H1 (cell line): ENCODE data around the gene TLR10. TPM values are rescaled to one million over a fixed set of nuclear protein-coding genes. Genes with fewer than 3 reads are reported as not detected.

Source experiments
- CTCF ChIA-PET: fragments of 300-600 bp; sonication (Branson Sonifier 250); formaldehyde crosslinking; loops from one replicate; lab custom pipeline; 2021; ENCODE audit not compliant: partially characterized antibody; lab: Charles Lee
- POLR2A ChIA-PET: fragments of 300-600 bp; sonication (Branson Sonifier 250); formaldehyde crosslinking; loops from one replicate; lab custom pipeline; 2021; ENCODE audit warnings: inconsistent platforms; ENCODE audit not compliant: partially characterized antibody; lab: Charles Lee
- DNase-seq, 2 experiments: peaks; one replicate each; pipeline versions ENCODE4 v3.0.0 to v3.0.0-alpha.2; 2010 to 2022; ENCODE audit warnings: low spot score in 2 of 2, low read depth in 1 of 2, mixed read lengths in 1 of 2
- FAIRE-seq: peaks from 2 replicates; lab custom pipeline; 2011; peaks lifted over from hg19 to GRCh38; lab: Jason Lieb, UNC
- H2AFZ ChIP-seq: 2 replicates; pipeline ENCODE4 v1.8.1; 2012; ENCODE audit warnings: low read length, inconsistent platforms
- H2AK5ac ChIP-seq: 2 replicates; pipeline ENCODE4 v1.6.1; 2013; ENCODE audit warnings: low read depth, low read length
- H2BK120ac ChIP-seq: replicated peaks from 2 replicates; pipeline ENCODE3; 2013; ENCODE audit warnings: low read depth, low read length, inconsistent platforms
- H2BK12ac ChIP-seq: 2 replicates; pipeline ENCODE4 v1.6.1; 2013; ENCODE audit warnings: low read depth, low read length
- H2BK15ac ChIP-seq: 2 replicates; pipeline ENCODE4 v1.6.1; 2013; ENCODE audit warnings: low read length
- H2BK20ac ChIP-seq: 2 replicates; pipeline ENCODE4 v1.6.1; 2013; ENCODE audit warnings: low read length
- H2BK5ac ChIP-seq: 2 replicates; pipeline ENCODE4 v1.6.1; 2013; ENCODE audit warnings: low read depth, low read length
- H3K14ac ChIP-seq: 2 replicates; pipeline ENCODE4 v1.6.1; 2013; ENCODE audit warnings: inconsistent platforms; ENCODE audit not compliant: insufficient read length
- H3K18ac ChIP-seq: 2 replicates; pipeline ENCODE4 v1.6.1; 2013; ENCODE audit warnings: low read length; ENCODE audit errors: extremely low read depth
- H3K23ac ChIP-seq: 2 replicates; pipeline ENCODE4 v1.6.1; 2013; ENCODE audit warnings: inconsistent platforms; ENCODE audit not compliant: insufficient read length
- H3K23me2 ChIP-seq: 2 replicates; pipeline ENCODE4 v1.6.1; 2013; ENCODE audit warnings: low read depth, low read length
- H3K27ac ChIP-seq: 2 replicates; pipeline ENCODE4 v1.6.1; 2011; ENCODE audit warnings: low read depth, low read length, inconsistent platforms
- H3K27me3 ChIP-seq, 4 experiments: replicated peaks in 1 of 4; 1 replicate in 1 of 4; 2 replicates in 3 of 4; pipeline versions ENCODE4 v1.6.1 to v1.8.1; 2011 to 2013; ENCODE audit warnings: low read length in 3 of 4, mild to moderate bottlenecking in 3 of 4, inconsistent platforms in 2 of 4, mixed read lengths in 2 of 4, moderate library complexity in 1 of 4; ENCODE audit not compliant: control insufficient read depth in 3 of 4, insufficient read depth in 3 of 4; ENCODE audit errors: extremely low read depth in 1 of 4
- H3K36me3 ChIP-seq, 4 experiments: 2 replicates each; pipeline versions ENCODE4 v1.6.1 to v1.8.1; 2011 to 2013; ENCODE audit warnings: mild to moderate bottlenecking in 4 of 4, low read length in 3 of 4, moderate library complexity in 2 of 4, control low read depth in 1 of 4, inconsistent platforms in 1 of 4; ENCODE audit not compliant: insufficient read depth in 4 of 4, control insufficient read depth in 2 of 4
- H3K4ac ChIP-seq: replicated peaks from 2 replicates; pipeline ENCODE3; 2013; ENCODE audit warnings: low read length, low read depth, mixed read lengths, inconsistent platforms; ENCODE audit not compliant: insufficient read length
- H3K4me1 ChIP-seq, 4 experiments: replicated peaks in 1 of 4; 1 replicate in 1 of 4; 2 replicates in 3 of 4; pipeline versions ENCODE4 v1.6.1 to v1.8.1; 2011 to 2013; ENCODE audit warnings: low read length in 3 of 4, inconsistent platforms in 2 of 4, mixed read lengths in 1 of 4; ENCODE audit not compliant: insufficient read depth in 4 of 4, control insufficient read depth in 3 of 4
- H3K4me2 ChIP-seq, 2 experiments: 2 replicates each; pipeline versions ENCODE4 v1.6.1 to v1.8.1; 2011 to 2013; ENCODE audit warnings: low read depth in 2 of 2, low read length in 2 of 2, control low read depth in 1 of 2, inconsistent platforms in 1 of 2, mild to moderate bottlenecking in 1 of 2; ENCODE audit not compliant: insufficient read depth in 1 of 2
- H3K4me3 ChIP-seq, 4 experiments: fragments of 200-600, 300-600 bp in 1 of 4; sonication (generic), shearing (Covaris generic), sonication (Bioruptor Twin) in 1 of 4; 2 replicates each; pipeline versions ENCODE4 v1.5.1 to v1.8.1; 2011 to 2016; ENCODE audit warnings: low read length in 4 of 4, low read depth in 3 of 4, control low read depth in 2 of 4, inconsistent platforms in 2 of 4, mild to moderate bottlenecking in 2 of 4, mixed read lengths in 1 of 4, moderate library complexity in 1 of 4; ENCODE audit not compliant: insufficient read depth in 2 of 4; ENCODE audit errors: extremely low read depth in 1 of 4
- H3K56ac ChIP-seq: replicated peaks from 2 replicates; pipeline ENCODE3; 2013; ENCODE audit warnings: low read depth, mild to moderate bottlenecking, mixed read lengths, low read length, inconsistent platforms; ENCODE audit not compliant: insufficient read length
- H3K79me1 ChIP-seq: 2 replicates; pipeline ENCODE4 v1.6.1; 2013; ENCODE audit warnings: low read depth, low read length, control low read depth
- H3K79me2 ChIP-seq, 2 experiments: 2 replicates each; pipeline versions ENCODE4 v1.6.1 to v1.8.1; 2012 to 2013; ENCODE audit warnings: low read length in 2 of 2, mild to moderate bottlenecking in 2 of 2, inconsistent platforms in 1 of 2; ENCODE audit not compliant: insufficient read depth in 2 of 2, control insufficient read depth in 1 of 2
- H3K9ac ChIP-seq, 4 experiments: replicated peaks in 1 of 4; 1 replicate in 1 of 4; 2 replicates in 3 of 4; pipeline versions ENCODE4 v1.6.1 to v1.8.1; 2011 to 2013; ENCODE audit warnings: low read depth in 3 of 4, low read length in 3 of 4, control low read depth in 2 of 4, mild to moderate bottlenecking in 2 of 4, moderate library complexity in 2 of 4, inconsistent platforms in 1 of 4; ENCODE audit errors: extremely low read depth in 1 of 4
- H3K9me3 ChIP-seq, 2 experiments: 2 replicates each; pipeline versions ENCODE4 v1.6.1 to v1.8.1; 2012 to 2013; ENCODE audit warnings: mild to moderate bottlenecking in 2 of 2, moderate library complexity in 2 of 2, control low read depth in 1 of 2, inconsistent platforms in 1 of 2, low read depth in 1 of 2, low read length in 1 of 2, mixed read lengths in 1 of 2; ENCODE audit not compliant: insufficient read depth in 2 of 2
- H4K20me1 ChIP-seq, 2 experiments: replicated peaks in 1 of 2; 2 replicates each; pipeline versions ENCODE3 to v1.8.1; 2011 to 2013; ENCODE audit warnings: inconsistent platforms in 2 of 2, low read length in 2 of 2, mild to moderate bottlenecking in 1 of 2; ENCODE audit not compliant: insufficient read depth in 2 of 2, control insufficient read depth in 1 of 2
- H4K5ac ChIP-seq: 2 replicates; pipeline ENCODE4 v1.6.1; 2013; ENCODE audit warnings: low read length, low read depth, mixed read lengths, inconsistent platforms; ENCODE audit not compliant: insufficient read length
- H4K8ac ChIP-seq: 2 replicates; pipeline ENCODE4 v1.8.0; 2013; ENCODE audit warnings: mild to moderate bottlenecking, moderate library complexity, low read length, inconsistent platforms; ENCODE audit not compliant: insufficient read depth; ENCODE audit errors: extremely low read depth
- H4K91ac ChIP-seq: replicated peaks from 2 replicates; pipeline ENCODE3; 2013; ENCODE audit warnings: low read length, mixed read lengths, inconsistent platforms; ENCODE audit not compliant: insufficient read length
- CEBPB ChIP-seq: IDR thresholded peaks from 2 replicates; pipeline ENCODE4 v1.6.1; 2012; ENCODE audit warnings: low read depth, low read length
- FOSL1 ChIP-seq: IDR thresholded peaks from 2 replicates; pipeline ENCODE4 v1.6.1; 2011; ENCODE audit warnings: mild to moderate bottlenecking, low read depth, low read length, moderate library complexity; ENCODE audit not compliant: insufficient read depth
- GTF2F1 ChIP-seq: IDR thresholded peaks from 2 replicates; pipeline ENCODE4 v1.6.1; 2012; ENCODE audit warnings: low read depth, low read length, improper control_type of control experiment, borderline replicate concordance
- JUN ChIP-seq: IDR thresholded peaks from 2 replicates; pipeline ENCODE4 v1.6.1; 2011; ENCODE audit warnings: low read depth, mild to moderate bottlenecking, improper control_type of control experiment, low read length
- JUND ChIP-seq: IDR thresholded peaks from 2 replicates; pipeline ENCODE4 v1.6.1; 2011; ENCODE audit warnings: mild to moderate bottlenecking, improper control_type of control experiment, low read length
- MAFK ChIP-seq: IDR thresholded peaks from 2 replicates; pipeline ENCODE4 v1.6.1; 2012; ENCODE audit warnings: low read depth, mild to moderate bottlenecking, improper control_type of control experiment, low read length
- NANOG ChIP-seq: IDR thresholded peaks from 2 replicates; pipeline ENCODE4 v1.6.1; 2011; ENCODE audit warnings: low read length, low read depth, mild to moderate bottlenecking, inconsistent platforms; ENCODE audit not compliant: insufficient read depth, poor library complexity, severe bottlenecking
- RNF2 ChIP-seq: fragments of 200-900, 300-1000 bp; sonication (generic); IDR thresholded peaks from 2 replicates; pipeline ENCODE4 v1.7.1; 2016; ENCODE audit warnings: borderline replicate concordance, low read depth, mild to moderate bottlenecking, antibody characterized with exemption, low read length; ENCODE audit not compliant: poor library complexity, severe bottlenecking; ENCODE audit errors: missing control alignments
- SIX5 ChIP-seq: IDR thresholded peaks from 2 replicates; pipeline ENCODE4 v1.6.1; 2011; ENCODE audit warnings: mild to moderate bottlenecking, low read depth, low read length
- SP2 ChIP-seq: IDR thresholded peaks from 2 replicates; pipeline ENCODE4 v1.6.1; 2012; ENCODE audit warnings: mild to moderate bottlenecking, low read length, inconsistent platforms
- WGBS, 2 experiments: shearing (Covaris generic) in 1 of 2; methylation state at CpG; one replicate each; pipeline versions ENCODE4 v1.1.6 to v1.1.7; 2013 to 2015; ENCODE audit warnings: low lambda C conversion rate in 2 of 2, mixed read lengths in 2 of 2, inconsistent platforms in 1 of 2, low coverage in 1 of 2, missing lambda C conversion rate in 1 of 2; ENCODE audit not compliant: insufficient replicate concordance in 2 of 2, insufficient coverage in 1 of 2, insufficient read length in 1 of 2; ENCODE audit errors: extremely low coverage in 1 of 2, missing lambda C conversion rate in 1 of 2; 5-methylcytosine and 5-hydroxymethylcytosine counted together
- polyA plus RNA-seq, 7 experiments: library from polyadenylated mRNA; depleted of rRNA in 3 of 7; stranded (reverse) in 5 of 7; unstranded in 2 of 7; fragments of >200 nt in 5 of 7; fragments of 200-250 nt in 2 of 7; gene quantifications; 1 replicate in 5 of 7; 2 replicates in 1 of 7; 4 replicates in 1 of 7; pipeline versions ENCODE4 v1.2.1 to v1.2.3, GENCODE V29; 2011 to 2013; ENCODE audit warnings: missing spikeins in 2 of 7, mixed read lengths in 2 of 7
- total RNA-seq: library from RNA; stranded (reverse); fragmentation: NEBNext Ultra II Directional; extraction: Animal tissue kit (Norgen Biotek cat#: 25700); gene quantifications from 2 replicates; pipeline ENCODE4 v1.2.1, GENCODE V29; 2021

Gene TLR10
- total and polyA plus RNA-seq, 2 of the 8 experiments (the other 6 are each of a cell fraction or from before 2014, with no cell fraction given) = not detected

GRCh38 chr4:38779790-38780189, 3.0 kb downstream of the TLR10 start:
- H2BK12ac ChIP-seq = no peak overlapping the region
- H3K36me3 ChIP-seq = no peaks in the 10 kb centered on the region
- H4K8ac ChIP-seq = no peak overlapping the region
- no peak overlapping the region for H3K9ac ChIP-seq
- no peaks in the 10 kb centered on the region for H3K79me1 ChIP-seq
- no peak overlapping the region for H3K4ac ChIP-seq
- ChIA-PET CTCF (interaction anchor here (6.3 to 8.5 kb wide), 2 partner anchors 11 to 19 kb away, joined by 77 to 136 read pairs; no protein-coding TSS in a partner anchor), POLR2A (no interaction called here)
- DNase-seq (no peak), FAIRE-seq (no peak)
- no peak overlapping the region for H3K27ac ChIP-seq
- H2BK120ac ChIP-seq = no peak overlapping the region
- no peak overlapping the region for H3K4me2 ChIP-seq
- H3K27me3 ChIP-seq = no peaks in the 10 kb centered on the region
- no peak overlapping the region for H3K4me3 ChIP-seq
- no peaks in the 10 kb centered on the region for H3K9me3 ChIP-seq
- no peak overlapping the region for H3K56ac ChIP-seq
- H4K20me1 ChIP-seq = no peaks in the 10 kb centered on the region
- H4K5ac ChIP-seq = no peak overlapping the region
- no peak overlapping the region for H2BK20ac ChIP-seq
- no peak overlapping the region for H3K18ac ChIP-seq
- no peak overlapping the region for H4K91ac ChIP-seq
- no peaks in the 10 kb centered on the region for H3K23me2 ChIP-seq
- H3K4me1 ChIP-seq = no peaks in the 10 kb centered on the region
- no peak overlapping the region for H2AK5ac ChIP-seq
- TF ChIP-seq NANOG = no peak
- no peak for TF ChIP-seq JUND
- TF ChIP-seq SP2 = no peak
- no peak for TF ChIP-seq SIX5
- no peak for TF ChIP-seq RNF2
- no peak for TF ChIP-seq FOSL1
- TF ChIP-seq CEBPB = no peak
- TF ChIP-seq GTF2F1 = no peak
- no peak for TF ChIP-seq MAFK
- no peak for TF ChIP-seq JUN
- H2BK15ac ChIP-seq = no peak overlapping the region
- no peak overlapping the region for H2BK5ac ChIP-seq
- 92% methylated on average over 5 of the region's 5 CpGs; no CpG with 5 or more reads in 1 of the 2 experiments for WGBS, 2 experiments
- no peak overlapping the region for H3K23ac ChIP-seq
- no peak overlapping the region for H3K14ac ChIP-seq
- no peaks in the 10 kb centered on the region for H3K79me2 ChIP-seq
- H2AFZ ChIP-seq = no peak overlapping the region
